WTC11 (cell line): ENCODE data around the gene MAPK11.

ENCODE experiments used
- IRF2 ChIP-seq: sonication (generic); formaldehyde crosslinking; IDR thresholded peaks from 2 replicates; pipeline ENCODE4 v1.8.0; 2022; ENCODE audit warnings: low read depth, missing genetic modification reagents, borderline replicate concordance
- KAT7 ChIP-seq: sonication (generic); formaldehyde crosslinking; IDR thresholded peaks from 2 replicates; pipeline ENCODE4 v1.8.1; 2023; ENCODE audit warnings: missing genetic modification reagents, mild to moderate bottlenecking, borderline replicate concordance
- NFYB ChIP-seq: sonication (generic); formaldehyde crosslinking; conservative IDR thresholded peaks from 2 replicates; pipeline ENCODE4 v1.8.0; 2022; ENCODE audit warnings: low read depth, missing genetic modification reagents
- SMAD3 ChIP-seq: sonication (generic); formaldehyde crosslinking; IDR thresholded peaks from 2 replicates; pipeline ENCODE4 v1.8.0; 2022; ENCODE audit warnings: missing genetic modification reagents, mild to moderate bottlenecking, borderline replicate concordance
- USF2 ChIP-seq: sonication (generic); formaldehyde crosslinking; IDR thresholded peaks from 2 replicates; pipeline ENCODE4 v1.8.1; 2023; ENCODE audit warnings: mild to moderate bottlenecking, missing genetic modification reagents, moderate library complexity
- TF ChIP-seq, protein P1 (sequence below): fragments of 200-600 bp; IDR thresholded peaks from 2 replicates; pipeline ENCODE4 v1.8.0; 2022; ENCODE audit warnings: antibody characterized with exemption
- TF ChIP-seq, protein P2 (sequence below): sonication (generic); formaldehyde crosslinking; IDR thresholded peaks from 2 replicates; pipeline ENCODE4 v1.8.1; 2022; ENCODE audit warnings: mild to moderate bottlenecking, moderate library complexity, missing genetic modification reagents

GRCh38 chr22:50281384-50281760, 11.2 kb upstream of the MAPK11 start:
- TF ChIP-seq, protein P1, sequence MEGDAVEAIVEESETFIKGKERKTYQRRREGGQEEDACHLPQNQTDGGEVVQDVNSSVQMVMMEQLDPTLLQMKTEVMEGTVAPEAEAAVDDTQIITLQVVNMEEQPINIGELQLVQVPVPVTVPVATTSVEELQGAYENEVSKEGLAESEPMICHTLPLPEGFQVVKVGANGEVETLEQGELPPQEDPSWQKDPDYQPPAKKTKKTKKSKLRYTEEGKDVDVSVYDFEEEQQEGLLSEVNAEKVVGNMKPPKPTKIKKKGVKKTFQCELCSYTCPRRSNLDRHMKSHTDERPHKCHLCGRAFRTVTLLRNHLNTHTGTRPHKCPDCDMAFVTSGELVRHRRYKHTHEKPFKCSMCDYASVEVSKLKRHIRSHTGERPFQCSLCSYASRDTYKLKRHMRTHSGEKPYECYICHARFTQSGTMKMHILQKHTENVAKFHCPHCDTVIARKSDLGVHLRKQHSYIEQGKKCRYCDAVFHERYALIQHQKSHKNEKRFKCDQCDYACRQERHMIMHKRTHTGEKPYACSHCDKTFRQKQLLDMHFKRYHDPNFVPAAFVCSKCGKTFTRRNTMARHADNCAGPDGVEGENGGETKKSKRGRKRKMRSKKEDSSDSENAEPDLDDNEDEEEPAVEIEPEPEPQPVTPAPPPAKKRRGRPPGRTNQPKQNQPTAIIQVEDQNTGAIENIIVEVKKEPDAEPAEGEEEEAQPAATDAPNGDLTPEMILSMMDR, result no peak
- TF ChIP-seq IRF2 (CRISPR knock-in tag) (no peak), SMAD3 (CRISPR knock-in tag) (no peak), USF2 (CRISPR knock-in tag) (no peak), NFYB (CRISPR knock-in tag) (no peak), KAT7 (CRISPR knock-in tag) (no peak)
- TF ChIP-seq, protein P2, sequence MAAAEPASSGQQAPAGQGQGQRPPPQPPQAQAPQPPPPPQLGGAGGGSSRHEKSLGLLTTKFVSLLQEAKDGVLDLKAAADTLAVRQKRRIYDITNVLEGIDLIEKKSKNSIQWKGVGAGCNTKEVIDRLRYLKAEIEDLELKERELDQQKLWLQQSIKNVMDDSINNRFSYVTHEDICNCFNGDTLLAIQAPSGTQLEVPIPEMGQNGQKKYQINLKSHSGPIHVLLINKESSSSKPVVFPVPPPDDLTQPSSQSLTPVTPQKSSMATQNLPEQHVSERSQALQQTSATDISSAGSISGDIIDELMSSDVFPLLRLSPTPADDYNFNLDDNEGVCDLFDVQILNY (CRISPR knock-in tag), result no peak
